ENCODE measurements around the gene KRT32.

- TF ChIP-seq POLR2AphosphoS5 (IDR thresholded peaks at IDR 0.05) (no peak), POLR2A (IDR thresholded peaks at IDR 0.05) (no peak)
- TF ChIP-seq, protein P1, sequence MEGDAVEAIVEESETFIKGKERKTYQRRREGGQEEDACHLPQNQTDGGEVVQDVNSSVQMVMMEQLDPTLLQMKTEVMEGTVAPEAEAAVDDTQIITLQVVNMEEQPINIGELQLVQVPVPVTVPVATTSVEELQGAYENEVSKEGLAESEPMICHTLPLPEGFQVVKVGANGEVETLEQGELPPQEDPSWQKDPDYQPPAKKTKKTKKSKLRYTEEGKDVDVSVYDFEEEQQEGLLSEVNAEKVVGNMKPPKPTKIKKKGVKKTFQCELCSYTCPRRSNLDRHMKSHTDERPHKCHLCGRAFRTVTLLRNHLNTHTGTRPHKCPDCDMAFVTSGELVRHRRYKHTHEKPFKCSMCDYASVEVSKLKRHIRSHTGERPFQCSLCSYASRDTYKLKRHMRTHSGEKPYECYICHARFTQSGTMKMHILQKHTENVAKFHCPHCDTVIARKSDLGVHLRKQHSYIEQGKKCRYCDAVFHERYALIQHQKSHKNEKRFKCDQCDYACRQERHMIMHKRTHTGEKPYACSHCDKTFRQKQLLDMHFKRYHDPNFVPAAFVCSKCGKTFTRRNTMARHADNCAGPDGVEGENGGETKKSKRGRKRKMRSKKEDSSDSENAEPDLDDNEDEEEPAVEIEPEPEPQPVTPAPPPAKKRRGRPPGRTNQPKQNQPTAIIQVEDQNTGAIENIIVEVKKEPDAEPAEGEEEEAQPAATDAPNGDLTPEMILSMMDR (IDR thresholded peaks at IDR 0.05): no peak
These were observed 38.0 kb upstream of the KRT32 start, which contains the start of gene KRT13 for GRCh38 chr17:41505007-41505808.
